Neuronal stem cell (in vitro differentiated cells): ENCODE data around the gene HELZ.

ENCODE experiments used
- DNase-seq: peaks from one replicate; pipeline ENCODE4 v3.0.0-alpha.2; 2013; ENCODE audit warnings: low spot score
- H2AFZ ChIP-seq: one replicate; pipeline ENCODE4 v1.6.1; 2013; ENCODE audit warnings: mild to moderate bottlenecking, low read length, inconsistent platforms
- H2AK5ac ChIP-seq: 2 replicates; pipeline ENCODE4 v1.6.1; 2013; ENCODE audit warnings: low read depth, mild to moderate bottlenecking, inconsistent platforms, low read length, moderate library complexity, mixed read lengths
- H2BK120ac ChIP-seq: 2 replicates; pipeline ENCODE4 v1.6.1; 2013; ENCODE audit warnings: low read depth, mild to moderate bottlenecking, inconsistent platforms, low read length, moderate library complexity, mixed read lengths
- H2BK12ac ChIP-seq: one replicate; pipeline ENCODE4 v1.6.1; 2013; ENCODE audit warnings: low read length, inconsistent platforms
- H2BK15ac ChIP-seq: 2 replicates; pipeline ENCODE4 v1.6.1; 2013; ENCODE audit warnings: mild to moderate bottlenecking, low read length, inconsistent platforms, mixed read lengths
- H2BK5ac ChIP-seq: one replicate; pipeline ENCODE4 v1.6.1; 2013; ENCODE audit warnings: inconsistent platforms, mild to moderate bottlenecking, low read length, moderate library complexity
- H3K14ac ChIP-seq: one replicate; pipeline ENCODE4 v1.6.1; 2013; ENCODE audit warnings: low read length, inconsistent platforms
- H3K18ac ChIP-seq: 2 replicates; pipeline ENCODE4 v1.6.1; 2013; ENCODE audit warnings: low read length, inconsistent platforms
- H3K23ac ChIP-seq: 2 replicates; pipeline ENCODE4 v1.6.1; 2013; ENCODE audit warnings: low read depth, mild to moderate bottlenecking, mixed read lengths, low read length, inconsistent platforms; ENCODE audit not compliant: poor library complexity
- H3K27ac ChIP-seq: replicated peaks from 3 replicates; pipeline ENCODE4 v1.5.1; 2013; ENCODE audit warnings: low read length, inconsistent platforms
- H3K27me3 ChIP-seq, 3 experiments: 2 replicates each; pipeline ENCODE4 v1.6.1; 2013; ENCODE audit warnings: low read length in 3 of 3, mild to moderate bottlenecking in 2 of 3, inconsistent platforms in 1 of 3, low read depth in 1 of 3, mixed read lengths in 1 of 3, moderate library complexity in 1 of 3; ENCODE audit not compliant: control insufficient read depth in 3 of 3, insufficient read depth in 3 of 3
- H3K36me3 ChIP-seq, 2 donors: replicated peaks in 1 of 2; 2 replicates each; pipeline ENCODE4 v1.6.1; 2013; ENCODE audit warnings: low read length in 2 of 2; ENCODE audit not compliant: control insufficient read depth in 2 of 2, insufficient read depth in 2 of 2
- H3K4ac ChIP-seq: 2 replicates; pipeline ENCODE4 v1.6.1; 2013; ENCODE audit warnings: inconsistent platforms, mild to moderate bottlenecking, low read length, moderate library complexity
- H3K4me1 ChIP-seq, 2 donors: 1 replicate in 1 of 2; 2 replicates in 1 of 2; pipeline ENCODE4 v1.6.1; 2013; ENCODE audit warnings: low read length in 2 of 2, low read depth in 1 of 2; ENCODE audit not compliant: control insufficient read depth in 2 of 2, insufficient read depth in 1 of 2
- H3K4me2 ChIP-seq: one replicate; pipeline ENCODE4 v1.6.1; 2013; ENCODE audit warnings: mild to moderate bottlenecking, low read length, inconsistent platforms; ENCODE audit not compliant: insufficient read depth, poor library complexity, severe bottlenecking
- H3K4me3 ChIP-seq, 2 donors: 2 replicates each; pipeline ENCODE4 v1.5.1; 2013; ENCODE audit warnings: low read length in 2 of 2, mild to moderate bottlenecking in 2 of 2, inconsistent platforms in 1 of 2, moderate library complexity in 1 of 2
- H3K79me1 ChIP-seq: one replicate; pipeline ENCODE4 v1.6.1; 2013; ENCODE audit warnings: low read depth, mild to moderate bottlenecking, inconsistent platforms, low read length, moderate library complexity
- H3K9ac ChIP-seq: one replicate; pipeline ENCODE4 v1.6.1; 2013; ENCODE audit warnings: mild to moderate bottlenecking, low read depth, low read length, inconsistent platforms; ENCODE audit not compliant: poor library complexity
- H3K9me3 ChIP-seq, 2 donors: replicated peaks in 1 of 2; 2 replicates each; pipeline versions ENCODE3 to v1.6.1; 2013; ENCODE audit warnings: low read length in 2 of 2, mild to moderate bottlenecking in 2 of 2, inconsistent platforms in 1 of 2, low read depth in 1 of 2, mixed read lengths in 1 of 2, moderate library complexity in 1 of 2; ENCODE audit not compliant: control insufficient read depth in 2 of 2, insufficient read depth in 1 of 2
- H4K8ac ChIP-seq: one replicate; pipeline ENCODE4 v1.6.1; 2013; ENCODE audit warnings: low read depth, mild to moderate bottlenecking, inconsistent platforms, low read length, moderate library complexity
- H4K91ac ChIP-seq: one replicate; pipeline ENCODE4 v1.6.1; 2013; ENCODE audit warnings: low read length, low read depth, mild to moderate bottlenecking, inconsistent platforms; ENCODE audit not compliant: poor library complexity
- WGBS, 2 donors: extraction: QIAGEN DNeasy Blood & Tissue Kit; methylation state at CpG; one replicate each; pipeline ENCODE4 v1.1.7; 2013; ENCODE audit warnings: missing lambda C conversion rate in 2 of 2, mixed read lengths in 1 of 2; ENCODE audit not compliant: insufficient read length in 2 of 2, insufficient replicate concordance in 1 of 2; ENCODE audit errors: extremely low coverage in 2 of 2; 5-methylcytosine and 5-hydroxymethylcytosine counted together

The HELZ gene

DNA sequence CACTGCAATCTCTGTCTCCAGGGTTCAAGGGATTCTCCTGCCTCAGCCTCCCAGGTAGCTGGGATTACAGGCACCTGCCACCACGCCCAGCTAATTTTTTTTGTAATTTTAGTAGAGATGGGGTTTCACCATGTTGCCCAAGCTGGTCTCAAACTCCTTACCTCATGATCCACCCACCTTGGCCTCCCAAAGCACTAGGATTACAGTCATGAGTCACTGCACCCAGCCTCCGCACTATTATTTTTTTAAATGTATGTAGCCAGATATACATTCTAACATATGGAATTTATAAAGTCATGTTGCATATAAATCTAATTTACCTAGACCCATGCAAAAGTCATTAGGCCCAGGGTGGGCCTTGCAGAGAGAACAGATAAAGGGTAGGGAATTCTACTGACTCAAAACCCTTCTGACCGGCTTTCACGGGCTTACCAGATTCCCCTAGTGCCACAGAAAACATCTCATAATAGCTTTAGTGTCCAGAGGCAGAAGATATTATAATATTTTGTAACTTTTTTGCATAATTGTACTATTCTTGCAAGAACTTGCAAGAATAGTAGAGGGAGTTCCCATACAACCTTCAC lies 20.5 kb upstream of the HELZ start:
- Histone ChIP-seq H3K14ac (no peak overlapping the region), H2BK15ac (no peak overlapping the region), H2AK5ac (no peak overlapping the region), H2AFZ (no peak overlapping the region), H2BK5ac (no peak overlapping the region), H3K79me1 (no peaks in the 10 kb centered on the region), H2BK120ac (no peak overlapping the region), H3K18ac (no peak overlapping the region), H3K23ac (no peak overlapping the region), H3K4me1 (peaks cover 0 to 4% of the 10 kb centered on the region in 2 donors), H3K27ac (no peak overlapping the region), H4K91ac (no peak overlapping the region), H3K9ac (no peak overlapping the region), H2BK12ac (no peak overlapping the region), H4K8ac (no peak overlapping the region), H3K36me3 (no peaks in the 10 kb centered on the region), H3K4me2 (no peak overlapping the region), H3K9me3 (no peaks in the 10 kb centered on the region), H3K4ac (no peak overlapping the region), H3K27me3 (no peaks in the 10 kb centered on the region), H3K4me3 (no peak overlapping the region)
- DNase-seq, result no peak
- no CpG with 5 or more reads among the region's 4 CpGs for WGBS, 2 donors

DNA sequence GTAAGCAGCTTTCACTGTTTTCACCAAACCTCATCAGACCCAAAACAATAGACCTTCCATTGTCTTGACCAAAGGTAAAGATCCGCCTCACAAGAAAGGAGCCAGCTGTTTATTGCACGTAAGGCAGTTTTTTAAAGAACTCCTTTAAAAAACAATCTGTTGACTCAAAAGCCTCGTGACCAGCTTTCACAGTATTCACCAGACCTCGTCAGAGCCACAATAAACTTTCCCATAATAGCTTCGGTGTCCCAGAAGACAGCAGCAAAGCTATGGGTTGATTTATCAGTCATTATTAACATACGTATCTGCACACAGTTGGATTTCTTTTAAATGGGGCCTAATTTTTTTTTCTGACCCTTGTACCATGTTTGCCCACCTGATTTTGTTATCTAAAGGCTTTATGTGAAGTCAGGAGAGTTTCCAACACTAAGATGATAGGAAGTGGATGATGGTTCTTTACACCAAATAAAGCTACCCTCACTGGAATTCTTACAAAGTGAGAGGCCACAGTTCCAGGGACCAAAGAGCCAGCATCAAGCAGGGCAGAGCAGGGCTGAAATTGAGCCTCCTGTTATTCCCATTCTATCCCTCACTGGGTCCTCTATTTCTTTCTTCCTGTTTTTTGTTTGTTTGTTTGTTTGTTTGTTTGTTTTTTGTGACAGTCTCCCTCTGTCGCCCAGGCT lies 17.6 kb upstream of the HELZ start:
- no peak overlapping the region for H3K4me3 ChIP-seq
- H3K4me1 ChIP-seq, result peaks cover 5 to 7% of the 10 kb centered on the region in 2 donors
- no peak overlapping the region for H4K8ac ChIP-seq
- H3K79me1 ChIP-seq, result no peaks in the 10 kb centered on the region
- no peak overlapping the region for H2BK120ac ChIP-seq
- no peak for DNase-seq
- H3K14ac ChIP-seq, result no peak overlapping the region
- H3K4ac ChIP-seq, result no peak overlapping the region
- H2AFZ ChIP-seq, result peak overlapping the region; percentile 21
- H3K9me3 ChIP-seq, result no peaks in the 10 kb centered on the region
- WGBS, 2 donors, result no CpG with 5 or more reads among the region's 7 CpGs
- H2AK5ac ChIP-seq, result no peak overlapping the region
- H3K27me3 ChIP-seq, result no peaks in the 10 kb centered on the region
- no peak overlapping the region for H4K91ac ChIP-seq
- no peak overlapping the region for H3K9ac ChIP-seq
- no peak overlapping the region for H2BK12ac ChIP-seq
- no peak overlapping the region for H2BK15ac ChIP-seq
- H2BK5ac ChIP-seq, result no peak overlapping the region
- no peak overlapping the region for H3K18ac ChIP-seq
- no peak overlapping the region for H3K27ac ChIP-seq
- no peak overlapping the region for H3K4me2 ChIP-seq
- H3K36me3 ChIP-seq, result no peaks in the 10 kb centered on the region
- H3K23ac ChIP-seq, result no peak overlapping the region

- Histone ChIP-seq H3K4me1 (peaks cover 7 to 8% of the 10 kb centered on the region in 2 donors), H3K23ac (no peak overlapping the region), H3K27me3 (no peaks in the 10 kb centered on the region), H3K4ac (no peak overlapping the region), H2BK120ac (no peak overlapping the region), H4K8ac (no peak overlapping the region), H3K18ac (no peak overlapping the region), H2BK5ac (no peak overlapping the region), H3K36me3 (no peaks in the 10 kb centered on the region), H2BK15ac (no peak overlapping the region), H4K91ac (no peak overlapping the region), H3K14ac (no peak overlapping the region), H3K9ac (no peak overlapping the region), H2AK5ac (no peak overlapping the region), H3K79me1 (no peaks in the 10 kb centered on the region), H2AFZ (no peak overlapping the region), H3K4me2 (no peak overlapping the region), H3K4me3 (no peak overlapping the region), H3K9me3 (peaks cover 0 to 3% of the 10 kb centered on the region in 2 donors), H2BK12ac (no peak overlapping the region), H3K27ac (no peak overlapping the region)
- WGBS, 2 donors, result no CpG with 5 or more reads among the region's 14 CpGs
- no peak for DNase-seq
Measured at GRCh38 chr17:67260170-67260987, 15.4 kb upstream of the HELZ start.

DNA sequence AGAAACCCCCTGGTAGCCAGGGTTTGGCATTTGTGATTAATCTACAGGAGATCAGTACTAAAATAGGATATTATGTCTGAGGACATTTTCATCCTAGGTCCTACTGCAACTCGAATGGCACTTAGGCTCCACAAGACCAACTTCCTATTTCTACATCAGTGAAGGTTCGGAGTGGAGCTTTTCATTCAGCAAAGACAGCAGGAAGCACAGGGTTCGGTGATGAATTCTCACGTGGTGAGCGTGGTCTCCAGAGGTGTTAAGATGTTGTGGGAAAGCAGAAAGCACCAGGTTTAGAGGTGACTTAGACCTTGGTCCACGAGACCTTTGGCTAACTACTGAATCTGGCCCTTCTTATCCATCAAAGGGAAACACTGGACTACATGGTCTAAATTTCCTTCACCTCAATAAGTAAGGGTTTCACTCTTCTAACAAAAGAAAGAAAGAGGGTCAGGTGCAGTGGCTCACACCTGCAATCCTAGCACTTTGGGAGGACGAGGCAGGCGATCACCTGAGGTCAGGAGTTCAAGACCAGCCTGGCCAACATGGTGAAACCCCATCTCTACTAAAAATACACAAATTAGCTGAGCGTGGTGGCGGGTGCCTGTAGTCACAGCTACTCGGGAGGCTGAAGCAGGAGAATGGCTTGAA lies 13.9 kb upstream of the HELZ start:
- no peak overlapping the region for H2BK15ac ChIP-seq
- no peak for DNase-seq
- H4K8ac ChIP-seq, result no peak overlapping the region
- H3K4ac ChIP-seq, result no peak overlapping the region
- H3K18ac ChIP-seq, result no peak overlapping the region
- H3K9ac ChIP-seq, result no peak overlapping the region
- H3K4me1 ChIP-seq, result peaks cover 7 to 8% of the 10 kb centered on the region in 2 donors
- no peak overlapping the region for H4K91ac ChIP-seq
- H3K14ac ChIP-seq, result no peak overlapping the region
- H2BK12ac ChIP-seq, result no peak overlapping the region
- no peaks in the 10 kb centered on the region for H3K36me3 ChIP-seq
- no peak overlapping the region for H3K23ac ChIP-seq
- H3K4me2 ChIP-seq, result no peak overlapping the region
- H3K27ac ChIP-seq, result no peak overlapping the region
- H2AFZ ChIP-seq, result no peak overlapping the region
- peaks cover 0 to 3% of the 10 kb centered on the region in 2 donors for H3K9me3 ChIP-seq
- H3K27me3 ChIP-seq, result no peaks in the 10 kb centered on the region
- no peak overlapping the region for H2BK120ac ChIP-seq
- no CpG with 5 or more reads among the region's 11 CpGs for WGBS, 2 donors
- H3K79me1 ChIP-seq, result no peaks in the 10 kb centered on the region
- H2AK5ac ChIP-seq, result no peak overlapping the region
- H3K4me3 ChIP-seq, result no peak overlapping the region
- no peak overlapping the region for H2BK5ac ChIP-seq
